Stimulated activated naive B cell treated with anti-CD40 and anti-IgM and Interleukin-4, amounts not matched to agents 10 μg/mL and 1 μg/mL and 100 μg/mL, for 72 hours (primary cell): Measurements from ENCODE around the gene TENM3.

Experiments
- ATAC-seq, 2 donors: fragments of 150-1000 bp; cut with Tn5 transposase; replicated peaks; 2 replicates each; pipeline ENCODE4 v1.10.0; 2021; ENCODE audit warnings: moderate library complexity in 1 of 2
- DNase-seq: peaks from one replicate; pipeline ENCODE4 v3.0.0; 2021
- H3K27ac Mint-ChIP-seq: one replicate; pipeline ENCODE4 v1.8.0; 2022; ENCODE audit warnings: mild to moderate bottlenecking, mixed read lengths
- H3K27me3 Mint-ChIP-seq, 2 donors: one replicate each; pipeline ENCODE4 v1.8.0; 2022; ENCODE audit warnings: mixed read lengths in 2 of 2
- H3K36me3 Mint-ChIP-seq, 2 donors: one replicate each; pipeline ENCODE4 v1.8.0; 2022; ENCODE audit warnings: mixed read lengths in 2 of 2, mild to moderate bottlenecking in 1 of 2
- H3K4me1 Mint-ChIP-seq, 2 donors: one replicate each; pipeline ENCODE4 v1.8.0; 2022; ENCODE audit warnings: mixed read lengths in 2 of 2, mild to moderate bottlenecking in 1 of 2
- H3K4me3 Mint-ChIP-seq, 2 donors: one replicate each; pipeline ENCODE4 v1.8.0; 2022; ENCODE audit warnings: mild to moderate bottlenecking in 2 of 2, mixed read lengths in 2 of 2, moderate library complexity in 1 of 2
- H3K9me3 Mint-ChIP-seq, 2 donors: one replicate each; pipeline ENCODE4 v1.8.0; 2022; ENCODE audit warnings: mixed read lengths in 2 of 2, mild to moderate bottlenecking in 1 of 2

The TENM3 gene

GRCh38 chr4:182832352-182833120, 589.3 kb downstream of the TENM3 start:
- Mint-ChIP-seq H3K27me3 (peaks cover 53% of the 10 kb centered on the region in 2 donors), H3K36me3 (peaks cover 0 to 4% of the 10 kb centered on the region in 2 donors)

GRCh38 chr4:182835006-182835740, 592.0 kb downstream of the TENM3 start:
- Mint-ChIP-seq H3K9me3 (peaks cover 4% of the 10 kb centered on the region in 2 donors), H3K27me3 (peaks cover 48 to 53% of the 10 kb centered on the region in 2 donors), H3K27ac (no peak overlapping the region), H3K36me3 (peaks cover 0 to 4% of the 10 kb centered on the region in 2 donors), H3K4me1 (peaks cover 0 to 2% of the 10 kb centered on the region in 2 donors), H3K4me3 (no peak overlapping the region)
- DNase-seq (no peak), ATAC-seq (no peak)

More at GRCh38 chr4:182832352-182833120, 589.3 kb downstream of the TENM3 start:
- peaks cover 4% of the 10 kb centered on the region in 2 donors for H3K9me3 Mint-ChIP-seq
- H3K27ac Mint-ChIP-seq, result no peak overlapping the region
- no peak for ATAC-seq
- DNase-seq, result no peak
- no peak overlapping the region for H3K4me3 Mint-ChIP-seq
- H3K4me1 Mint-ChIP-seq, result peaks cover 0 to 7% of the 10 kb centered on the region in 2 donors

- H3K9me3 Mint-ChIP-seq, result no peaks in the 10 kb centered on the region
- no peak overlapping the region for H3K4me3 Mint-ChIP-seq
- no peaks in the 10 kb centered on the region for H3K36me3 Mint-ChIP-seq
- H3K4me1 Mint-ChIP-seq, result no peaks in the 10 kb centered on the region
- DNase-seq, result no peak
- no peak overlapping the region for H3K27ac Mint-ChIP-seq
- peaks cover 44 to 48% of the 10 kb centered on the region in 2 donors for H3K27me3 Mint-ChIP-seq
- ATAC-seq, result no peak
Measured at GRCh38 chr4:182837831-182838230, 594.6 kb downstream of the TENM3 start.

- H3K27me3 Mint-ChIP-seq, result peaks cover 51 to 55% of the 10 kb centered on the region in 2 donors
- no peak for ATAC-seq
- H3K27ac Mint-ChIP-seq, result no peak overlapping the region
- H3K4me1 Mint-ChIP-seq, result no peaks in the 10 kb centered on the region
- no peak overlapping the region for H3K4me3 Mint-ChIP-seq
- no peak for DNase-seq
- no peaks in the 10 kb centered on the region for H3K36me3 Mint-ChIP-seq
- H3K9me3 Mint-ChIP-seq, result no peaks in the 10 kb centered on the region
Measured at GRCh38 chr4:182838535-182838934, 595.3 kb downstream of the TENM3 start.

GRCh38 chr4:182839256-182839655, 596.1 kb downstream of the TENM3 start:
- no peak overlapping the region for H3K27ac Mint-ChIP-seq
- H3K9me3 Mint-ChIP-seq, result no peaks in the 10 kb centered on the region
- ATAC-seq (no peak), DNase-seq (no peak)
- H3K27me3 Mint-ChIP-seq, result peaks cover 55 to 62% of the 10 kb centered on the region in 2 donors
- H3K36me3 Mint-ChIP-seq, result no peaks in the 10 kb centered on the region
- H3K4me1 Mint-ChIP-seq, result no peaks in the 10 kb centered on the region
- H3K4me3 Mint-ChIP-seq, result no peak overlapping the region

GRCh38 chr4:182840108-182840507, 596.9 kb downstream of the TENM3 start:
- Mint-ChIP-seq H3K4me1 (no peaks in the 10 kb centered on the region), H3K4me3 (no peak overlapping the region), H3K27ac (no peak overlapping the region), H3K36me3 (no peaks in the 10 kb centered on the region), H3K9me3 (no peaks in the 10 kb centered on the region), H3K27me3 (peaks cover 57 to 66% of the 10 kb centered on the region in 2 donors)
- DNase-seq, result no peak
- no peak for ATAC-seq

GRCh38 chr4:182842104-182842600, 599.0 kb downstream of the TENM3 start:
- H3K27me3 Mint-ChIP-seq, result peaks cover 48 to 63% of the 10 kb centered on the region in 2 donors
- DNase-seq (no peak), ATAC-seq (no peak)
- H3K27ac Mint-ChIP-seq, result no peak overlapping the region
- no peaks in the 10 kb centered on the region for H3K4me1 Mint-ChIP-seq
- no peak overlapping the region for H3K4me3 Mint-ChIP-seq
- H3K36me3 Mint-ChIP-seq, result no peaks in the 10 kb centered on the region
- no peaks in the 10 kb centered on the region for H3K9me3 Mint-ChIP-seq

GRCh38 chr4:182842759-182843390, 599.7 kb downstream of the TENM3 start:
- H3K27me3 Mint-ChIP-seq, result peaks cover 47 to 63% of the 10 kb centered on the region in 2 donors
- no peak overlapping the region for H3K4me3 Mint-ChIP-seq
- H3K36me3 Mint-ChIP-seq, result no peaks in the 10 kb centered on the region
- H3K4me1 Mint-ChIP-seq, result no peaks in the 10 kb centered on the region
- DNase-seq, result no peak
- no peak for ATAC-seq
- no peaks in the 10 kb centered on the region for H3K9me3 Mint-ChIP-seq
- H3K27ac Mint-ChIP-seq, result no peak overlapping the region

- DNase-seq (no peak), ATAC-seq (no peak)
- H3K27me3 Mint-ChIP-seq, result peaks cover 40 to 58% of the 10 kb centered on the region in 2 donors
- no peaks in the 10 kb centered on the region for H3K9me3 Mint-ChIP-seq
- no peak overlapping the region for H3K27ac Mint-ChIP-seq
- no peaks in the 10 kb centered on the region for H3K36me3 Mint-ChIP-seq
- H3K4me1 Mint-ChIP-seq, result no peaks in the 10 kb centered on the region
- H3K4me3 Mint-ChIP-seq, result no peak overlapping the region
Measured at GRCh38 chr4:182843808-182844325, 600.7 kb downstream of the TENM3 start.

GRCh38 chr4:182845618-182846017, 602.4 kb downstream of the TENM3 start:
- Mint-ChIP-seq H3K27ac (no peak overlapping the region), H3K4me1 (no peaks in the 10 kb centered on the region)

GRCh38 chr4:182846036-182846435, 602.8 kb downstream of the TENM3 start:
- H3K27ac Mint-ChIP-seq, result no peak overlapping the region
- no peaks in the 10 kb centered on the region for H3K9me3 Mint-ChIP-seq

More at GRCh38 chr4:182845618-182846017, 602.4 kb downstream of the TENM3 start:
- peaks cover 47 to 59% of the 10 kb centered on the region in 2 donors for H3K27me3 Mint-ChIP-seq
- no peak overlapping the region for H3K4me3 Mint-ChIP-seq
- ATAC-seq (no peak), DNase-seq (no peak)
- H3K9me3 Mint-ChIP-seq, result no peaks in the 10 kb centered on the region
- no peaks in the 10 kb centered on the region for H3K36me3 Mint-ChIP-seq

GRCh38 chr4:182847576-182848450, 604.6 kb downstream of the TENM3 start:
- no peak for ATAC-seq
- Mint-ChIP-seq H3K27ac (no peak overlapping the region), H3K4me1 (no peaks in the 10 kb centered on the region), H3K4me3 (no peak overlapping the region), H3K27me3 (peaks cover 47 to 50% of the 10 kb centered on the region in 2 donors), H3K36me3 (peaks cover 2 to 4% of the 10 kb centered on the region in 2 donors), H3K9me3 (peaks cover 0 to 3% of the 10 kb centered on the region in 2 donors)
- no peak for DNase-seq

More at GRCh38 chr4:182846036-182846435, 602.8 kb downstream of the TENM3 start:
- Mint-ChIP-seq H3K27me3 (peaks cover 47 to 57% of the 10 kb centered on the region in 2 donors), H3K36me3 (no peaks in the 10 kb centered on the region), H3K4me1 (no peaks in the 10 kb centered on the region), H3K4me3 (no peak overlapping the region)
- ATAC-seq (no peak), DNase-seq (no peak)

GRCh38 chr4:182848685-182849084, 605.5 kb downstream of the TENM3 start:
- ATAC-seq, result no peak
- H3K27me3 Mint-ChIP-seq, result peaks cover 42 to 43% of the 10 kb centered on the region in 2 donors
- H3K4me1 Mint-ChIP-seq, result no peaks in the 10 kb centered on the region
- DNase-seq, result no peak
- H3K36me3 Mint-ChIP-seq, result peaks cover 2 to 4% of the 10 kb centered on the region in 2 donors
- no peak overlapping the region for H3K4me3 Mint-ChIP-seq
- H3K27ac Mint-ChIP-seq, result no peak overlapping the region
- peaks cover under 1 to 4% of the 10 kb centered on the region in 2 donors for H3K9me3 Mint-ChIP-seq
